ENCODE results near the gene TBC1D8.

TBC1D8 gene

GRCh38 chr2:101002562-101003277 is 148.5 kb downstream of the TBC1D8 start:
- DNase-seq (ENCODE audit: low read depth in 2 of 2, low spot score in 1 of 2): no peak

GRCh38 chr2:101001691-101002561 is 149.3 kb downstream of the TBC1D8 start, which contains the start of gene RPL31:
Gene RPL31 (plus strand): TSS chr2:101002289. CDS start chr2:101002702, 413 bp downstream.
- DNase-seq (ENCODE audit: low read depth in 2 of 2, low spot score in 1 of 2): peak; percentile 92 to 96

GRCh38 chr2:100999995-101000394 is 151.2 kb downstream of the TBC1D8 start:
- DNase-seq (ENCODE audit: low read depth in 2 of 2, low spot score in 1 of 2): no peak

- no peak for DNase-seq (ENCODE audit: low read depth in 2 of 2, low spot score in 1 of 2)
These were observed 153.0 kb downstream of the TBC1D8 start for GRCh38 chr2:100998235-100998573.

GRCh38 chr2:100997509-100998234 is 153.5 kb downstream of the TBC1D8 start:
- DNase-seq (ENCODE audit: low read depth in 2 of 2, low spot score in 1 of 2): no peak

- no peak for DNase-seq (ENCODE audit: low read depth in 2 of 2, low spot score in 1 of 2)
These were observed 155.7 kb downstream of the TBC1D8 start for GRCh38 chr2:100995309-100996075.

- DNase-seq (ENCODE audit: low read depth in 2 of 2, low spot score in 1 of 2): no peak
These were observed 157.9 kb downstream of the TBC1D8 start for GRCh38 chr2:100993294-100993693.

- DNase-seq (ENCODE audit: low read depth in 2 of 2, low spot score in 1 of 2): no peak
These were observed 158.9 kb downstream of the TBC1D8 start for GRCh38 chr2:100992262-100992661.

GRCh38 chr2:100991404-100991773 is 159.8 kb downstream of the TBC1D8 start:
- no peak for DNase-seq (ENCODE audit: low read depth in 2 of 2, low spot score in 1 of 2)

GRCh38 chr2:100990650-100991403 is 160.4 kb downstream of the TBC1D8 start:
- DNase-seq (ENCODE audit: low read depth in 2 of 2, low spot score in 1 of 2): no peak

GRCh38 chr2:100990166-100990565 is 161.0 kb downstream of the TBC1D8 start:
- no peak for DNase-seq (ENCODE audit: low read depth in 2 of 2, low spot score in 1 of 2)

- no peak for DNase-seq (ENCODE audit: low read depth in 2 of 2, low spot score in 1 of 2)
These were observed 161.5 kb downstream of the TBC1D8 start for GRCh38 chr2:100989666-100990065.

- DNase-seq (ENCODE audit: low read depth in 2 of 2, low spot score in 1 of 2): no peak
These were observed 162.4 kb downstream of the TBC1D8 start for GRCh38 chr2:100988630-100989417.

GRCh38 chr2:100987974-100988373 is 163.2 kb downstream of the TBC1D8 start:
- no peak for DNase-seq (ENCODE audit: low read depth in 2 of 2, low spot score in 1 of 2)

- no peak for DNase-seq (ENCODE audit: low read depth in 2 of 2, low spot score in 1 of 2)
These were observed 163.6 kb downstream of the TBC1D8 start for GRCh38 chr2:100987536-100987935.

- DNase-seq (ENCODE audit: low read depth in 2 of 2, low spot score in 1 of 2): no peak
These were observed 165.0 kb downstream of the TBC1D8 start for GRCh38 chr2:100986157-100986556.

- DNase-seq (ENCODE audit: low read depth in 2 of 2, low spot score in 1 of 2): peak; percentile 43 to 61
These were observed 166.3 kb downstream of the TBC1D8 start for GRCh38 chr2:100984892-100985307.

- no peak for DNase-seq (ENCODE audit: low read depth in 2 of 2, low spot score in 1 of 2)
These were observed 167.4 kb downstream of the TBC1D8 start for GRCh38 chr2:100983684-100984310.

GRCh38 chr2:100983201-100983600 is 168.0 kb downstream of the TBC1D8 start:
- no peak for DNase-seq (ENCODE audit: low read depth in 2 of 2, low spot score in 1 of 2)

All from stimulated activated CD8-positive, alpha-beta memory T cell treated with anti-CD3 and anti-CD28 coated beads, Interleukin-4, amount 100 ng/mL, for 4 hours (primary cell).